AG10803 (cell line): ENCODE results near the gene RNF212B.

ENCODE experiments used
- DNase-seq: peaks from one replicate; pipeline ENCODE4 v3.0.0; 2010; ENCODE audit warnings: low read depth
- H3K4me3 ChIP-seq: 2 replicates; pipeline ENCODE4 v1.5.1; 2011; ENCODE audit warnings: mild to moderate bottlenecking, low read length, control low read depth
- CTCF ChIP-seq: conservative IDR thresholded peaks from 2 replicates; pipeline ENCODE4 v1.5.1; 2011; ENCODE audit warnings: mild to moderate bottlenecking, low read length, control low read depth, inconsistent platforms

Gene RNF212B

GRCh38 chr14:23306412-23307145 lies 68.8 kb downstream of the RNF212B start, which contains the start of gene BCL2L2:
Gene BCL2L2, plus strand, starts transcription at chr14:23306833. Its CDS starts 935 bp downstream, at chr14:23307768.
- peak; percentile 85 for DNase-seq
- peak within 1 kb of the TSS; percentile 95 for H3K4me3 ChIP-seq
- no peak for TF ChIP-seq CTCF

DNA sequence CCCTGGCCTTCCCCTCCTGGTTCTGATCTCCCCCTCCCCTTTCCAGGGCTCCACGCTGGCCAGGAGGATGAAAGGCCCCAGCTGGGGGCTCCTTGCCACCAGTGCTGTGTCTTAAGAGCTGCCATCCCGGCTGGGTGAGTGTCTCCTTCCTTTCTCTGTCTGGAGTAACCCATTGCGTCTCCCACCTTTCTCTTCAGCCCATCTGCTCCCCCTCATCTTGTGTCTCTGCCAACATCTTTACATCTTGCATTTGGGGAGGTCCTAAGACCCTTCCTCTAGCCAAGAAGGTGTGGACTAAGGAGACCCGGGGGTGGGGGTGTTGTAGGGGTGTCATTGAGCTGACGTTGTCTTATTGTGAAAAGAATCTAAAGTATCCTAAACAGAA lies 69.4 kb downstream of the RNF212B start:
- DNase-seq: no peak
- H3K4me3 ChIP-seq: peak overlapping the region; percentile 95
- no peak for TF ChIP-seq CTCF

- no peak for DNase-seq
- TF ChIP-seq CTCF: no peak
- H3K4me3 ChIP-seq: peak overlapping the region; percentile 95
Measured at GRCh38 chr14:23307687-23308644, 70.2 kb downstream of the RNF212B start.

- no peak for TF ChIP-seq CTCF
- DNase-seq: no peak
- peak overlapping the region; percentile 95 for H3K4me3 ChIP-seq
Measured at GRCh38 chr14:23308721-23309445, 71.1 kb downstream of the RNF212B start.

- no peak for TF ChIP-seq CTCF
- no peak for DNase-seq
- H3K4me3 ChIP-seq: no peak overlapping the region
Measured at GRCh38 chr14:23310546-23310945, 72.8 kb downstream of the RNF212B start.

DNA sequence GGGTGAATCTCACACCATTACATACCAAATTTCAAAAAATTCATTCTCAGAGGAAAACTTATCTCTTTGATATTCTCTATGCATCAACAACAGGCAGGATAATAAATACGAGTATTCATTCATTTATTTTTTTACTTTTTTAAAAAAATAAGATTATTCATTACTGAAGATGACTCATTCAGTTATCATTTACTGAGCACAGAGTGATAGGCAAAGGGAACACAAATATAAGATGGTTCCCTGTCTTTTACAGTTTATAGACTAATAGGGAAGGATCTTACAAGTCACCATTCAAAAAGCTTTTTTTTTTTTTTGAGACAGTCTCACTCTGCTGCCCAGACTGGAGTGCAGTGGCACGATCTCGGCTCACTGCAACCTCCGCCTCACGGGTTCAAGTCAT lies 78.6 kb downstream of the RNF212B start:
- DNase-seq: no peak
- TF ChIP-seq CTCF: no peak
- no peak overlapping the region for H3K4me3 ChIP-seq
